ENCODE results near the gene ADAMTS14.

GRCh38 chr10:70810967-70811366, 138.7 kb downstream of the ADAMTS14 start:
- TF ChIP-seq YY1 (IDR thresholded peaks at IDR 0.05; ENCODE audit: low read depth), result no peak
- TF ChIP-seq REST (IDR thresholded peaks at IDR 0.05; ENCODE audit: low read depth), result no peak
- TF ChIP-seq RAD21 (IDR thresholded peaks at IDR 0.05; ENCODE audit: low read depth), result no peak
- no peak for TF ChIP-seq EP300 (IDR thresholded peaks at IDR 0.05; ENCODE audit: borderline replicate concordance)
- TF ChIP-seq TCF12 (IDR thresholded peaks at IDR 0.05; ENCODE audit: low read depth), result no peak

Data from Ishikawa (cell line).